IPS-NIHi7 (cell line): Measurements from ENCODE around the gene NEUROG1.
A peak's percentile ranks its signal among the peaks of the same experiment; 100 is the strongest.

Experiments used
- DNase-seq: peaks from one replicate; pipeline ENCODE4 v3.0.0; 2012; ENCODE audit warnings: mixed read lengths; ENCODE audit errors: extremely low spot score

NEUROG1 gene, protein sequence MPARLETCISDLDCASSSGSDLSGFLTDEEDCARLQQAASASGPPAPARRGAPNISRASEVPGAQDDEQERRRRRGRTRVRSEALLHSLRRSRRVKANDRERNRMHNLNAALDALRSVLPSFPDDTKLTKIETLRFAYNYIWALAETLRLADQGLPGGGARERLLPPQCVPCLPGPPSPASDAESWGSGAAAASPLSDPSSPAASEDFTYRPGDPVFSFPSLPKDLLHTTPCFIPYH

DNA sequence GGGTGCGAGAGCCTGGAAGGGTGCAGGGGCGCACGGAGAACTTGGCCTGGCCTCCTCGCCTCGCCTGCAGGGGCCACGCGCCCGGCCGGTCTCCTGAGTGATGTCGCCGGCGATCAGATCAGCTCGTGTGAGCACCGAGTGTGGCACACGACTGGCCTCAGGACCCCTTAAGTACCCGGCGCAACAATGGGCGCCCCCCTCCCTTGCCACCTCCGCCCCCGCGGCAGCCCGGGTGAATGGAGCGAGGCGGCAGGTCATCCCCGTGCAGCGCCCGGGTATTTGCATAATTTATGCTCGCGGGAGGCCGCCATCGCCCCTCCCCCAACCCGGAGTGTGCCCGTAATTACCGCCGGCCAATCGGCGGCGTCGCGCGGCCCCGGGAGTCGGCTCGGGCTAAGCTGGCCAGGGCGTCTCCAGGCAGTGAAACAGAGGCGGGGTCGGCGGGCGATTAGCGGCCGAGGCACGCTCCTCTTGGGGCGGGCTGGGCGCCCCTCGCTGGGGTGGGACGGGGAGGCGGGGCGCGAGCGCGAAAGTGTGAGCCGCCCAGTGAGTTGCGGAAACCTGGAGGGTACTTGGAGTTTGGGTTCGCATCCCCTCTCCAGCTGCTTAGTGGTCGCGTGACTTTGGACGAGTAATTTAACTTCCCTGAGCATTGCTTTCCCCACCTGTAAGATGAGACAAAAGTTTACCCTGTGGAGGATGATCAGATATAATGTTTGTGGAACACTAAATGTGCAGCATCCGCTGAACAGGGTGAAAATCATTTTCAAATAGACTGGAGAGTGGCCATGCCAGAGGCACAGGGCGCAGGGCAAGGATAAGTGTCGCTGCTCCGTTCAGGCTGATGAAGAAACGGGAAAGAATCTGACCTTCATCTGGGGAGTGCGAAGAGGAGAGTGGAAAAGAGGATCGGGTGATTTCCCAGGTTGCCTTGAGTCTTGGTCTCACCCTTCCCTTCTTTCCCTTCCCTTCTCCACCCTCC, at the start of gene NEUROG1:
TSS of gene NEUROG1 (minus strand) at position 145 of the 982 bp plus-strand sequence. CDS start 274 bp downstream, outside the sequence.
- peak; percentile 90 for DNase-seq

DNA sequence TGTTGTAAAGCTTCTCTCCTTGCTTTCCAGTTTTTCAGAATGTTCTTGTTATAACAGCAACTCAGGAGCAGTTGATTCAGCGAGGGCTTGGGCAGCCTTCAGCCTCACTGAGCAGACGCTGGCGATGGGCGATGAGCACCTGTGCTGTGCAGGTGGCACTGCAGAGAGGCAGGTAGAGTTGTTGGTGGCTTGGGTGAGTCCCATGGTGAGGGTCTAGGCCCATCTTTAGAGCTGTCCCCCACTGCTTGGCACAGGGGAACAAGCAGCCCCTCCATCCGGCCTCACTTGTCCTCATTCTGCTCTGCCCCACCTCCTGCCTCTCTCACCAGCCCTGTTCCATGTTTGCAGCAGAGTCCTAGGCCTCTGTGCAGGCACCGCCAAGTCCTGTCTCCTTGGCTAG, 49.2 kb upstream of the NEUROG1 start:
- DNase-seq: no peak

DNA sequence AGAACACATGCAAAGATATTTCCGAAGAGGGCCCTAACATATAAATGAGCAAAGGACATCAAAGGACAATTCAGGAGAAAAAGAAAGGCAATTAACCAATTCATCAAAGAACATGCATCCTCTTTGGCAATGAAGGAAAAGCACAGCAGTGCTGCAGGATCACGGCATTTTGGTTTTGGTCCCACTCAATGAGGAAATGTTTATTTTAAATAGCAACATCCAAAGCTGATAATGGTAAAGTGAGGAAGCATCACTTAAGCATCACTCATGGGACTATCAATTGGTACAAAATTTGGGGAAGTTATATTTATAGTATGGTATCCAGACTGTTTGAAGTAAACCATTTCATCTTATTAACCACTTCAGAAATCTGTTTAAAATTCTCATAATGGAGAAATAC, 48.5 kb upstream of the NEUROG1 start:
- DNase-seq: no peak

DNA sequence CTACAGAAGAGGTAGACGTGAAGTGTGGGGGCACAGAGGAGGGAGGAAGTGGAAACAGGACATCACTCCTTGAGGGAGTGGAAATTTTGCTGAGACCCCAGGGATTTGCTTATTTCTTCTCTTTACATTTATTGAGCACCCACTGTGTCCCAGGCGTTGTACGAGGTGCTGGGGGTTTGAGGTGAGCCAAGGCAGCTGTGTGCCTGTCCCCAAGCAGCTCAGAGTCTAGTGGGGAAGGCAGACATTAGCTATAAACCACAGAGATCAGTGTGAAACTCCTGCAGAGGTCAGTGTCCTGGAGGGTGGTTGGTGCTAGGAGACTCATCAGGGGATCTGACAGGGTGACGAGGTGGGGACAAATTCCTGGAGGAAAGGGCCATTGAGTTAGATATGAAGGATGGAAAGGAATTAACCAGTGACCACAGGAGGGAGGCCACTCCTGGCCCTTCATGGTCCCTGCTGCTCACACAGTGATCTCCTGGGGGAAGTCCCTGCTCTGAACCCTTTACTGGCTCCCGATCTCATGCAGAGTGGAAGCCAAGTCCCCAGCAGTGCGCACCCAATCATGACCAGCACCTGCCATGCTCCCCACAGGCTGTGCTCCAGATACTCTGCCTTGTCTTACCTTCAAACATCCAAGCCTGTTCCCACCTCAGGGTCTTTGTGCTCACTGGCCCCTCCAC, 46.5 kb upstream of the NEUROG1 start:
- no peak for DNase-seq

DNA sequence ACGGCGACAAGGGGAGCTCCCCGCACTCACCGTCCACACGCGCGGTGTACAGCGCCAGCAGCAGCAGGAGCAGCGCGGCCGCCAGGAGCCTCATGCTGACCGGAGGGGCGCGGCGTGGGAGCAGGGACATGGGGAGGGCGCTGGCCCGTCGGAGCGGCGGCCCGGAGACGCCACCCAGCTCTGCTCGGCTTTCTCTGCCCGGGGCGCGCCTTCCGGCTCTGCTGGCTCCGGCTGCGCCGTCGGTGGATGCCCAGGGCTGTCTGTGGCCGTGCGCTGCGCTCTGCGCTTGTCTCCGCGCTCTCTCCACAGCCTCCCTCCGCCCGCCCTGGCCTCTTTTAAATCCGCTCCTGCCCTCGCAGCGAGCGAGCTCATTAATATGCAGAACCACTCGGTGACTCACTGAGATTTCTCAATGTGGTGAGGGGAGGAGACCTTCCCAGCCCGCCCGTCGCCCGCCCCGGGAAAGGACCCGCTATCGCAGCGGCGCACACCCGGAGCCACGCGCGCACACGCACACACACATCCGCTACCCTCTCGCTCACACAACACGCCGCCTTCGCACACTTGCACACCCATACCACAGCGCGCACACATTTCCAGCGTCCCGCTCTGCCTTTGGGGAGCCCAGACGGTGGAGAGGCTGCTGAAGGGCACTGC, 43.0 kb upstream of the NEUROG1 start, which contains the start of gene CXCL14:
TSS of gene CXCL14 (minus strand) at position 307 of the 657 bp plus-strand sequence. CDS start at position 94, 213 bp downstream.
- DNase-seq: peak; percentile 80

DNA sequence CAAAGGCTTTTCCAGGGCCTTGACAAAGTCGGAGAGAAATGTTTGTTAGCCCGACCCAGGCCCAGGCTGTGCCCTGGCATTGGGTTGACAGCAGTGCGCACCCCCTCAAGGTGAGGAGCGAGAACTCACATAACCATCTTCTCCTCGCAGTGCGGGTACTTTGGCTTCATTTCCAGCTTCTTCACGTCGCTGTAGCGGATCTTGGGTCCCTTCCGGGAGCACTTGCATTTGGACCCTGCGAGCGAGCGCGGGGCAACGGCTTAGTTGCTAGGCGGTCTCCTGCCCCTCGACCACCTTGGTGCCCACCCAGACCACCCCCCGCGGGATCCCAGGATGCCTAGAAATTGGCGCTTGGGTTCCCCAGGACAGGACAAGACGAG, 42.5 kb upstream of the NEUROG1 start:
- no peak for DNase-seq

DNA sequence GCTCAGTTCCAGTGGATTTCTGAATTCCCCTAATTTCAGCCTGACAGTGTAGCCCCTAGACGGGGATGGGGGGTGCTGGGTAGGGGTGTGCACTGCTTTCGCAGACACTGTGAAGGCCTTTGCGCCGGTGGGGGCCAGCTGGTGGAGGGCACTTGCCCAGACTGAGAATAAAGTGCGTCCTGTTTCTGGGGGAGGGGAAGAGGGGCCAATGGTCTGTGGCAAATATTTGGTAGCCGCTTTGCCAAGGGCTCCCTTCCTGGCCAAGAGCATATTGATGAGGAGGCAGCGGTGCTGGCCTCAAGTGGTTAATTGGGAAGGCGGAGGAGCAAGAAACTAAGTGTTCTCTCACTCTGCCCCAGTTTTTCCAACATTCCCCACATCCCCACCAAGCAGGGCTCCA, 41.7 kb upstream of the NEUROG1 start:
- DNase-seq: no peak

DNA sequence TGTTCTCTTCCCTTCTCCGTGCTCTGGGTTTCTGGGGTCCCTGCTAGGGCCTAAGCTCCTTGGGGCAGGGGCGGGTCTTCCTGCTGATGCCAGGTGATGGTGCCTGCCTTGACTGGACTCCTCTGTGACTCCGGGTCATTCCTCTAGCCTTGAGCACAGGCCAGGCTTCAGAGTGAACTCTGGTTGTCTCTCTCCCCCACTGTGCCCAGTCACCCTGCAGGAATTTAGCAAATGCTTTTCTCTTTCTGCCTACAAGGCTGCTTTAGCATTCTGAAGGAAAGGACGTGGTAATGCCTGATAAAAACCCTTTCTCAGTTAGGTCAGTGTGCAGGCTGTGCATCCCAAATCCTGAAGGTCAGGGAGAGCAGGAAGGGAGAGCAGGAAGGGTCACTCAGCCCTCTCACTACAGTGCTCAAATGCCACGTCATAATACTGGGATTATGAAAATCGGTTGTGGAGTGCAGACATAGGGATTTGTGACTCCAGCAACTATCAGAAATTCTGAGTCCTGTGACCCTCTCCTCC, 40.4 kb upstream of the NEUROG1 start:
- DNase-seq: peak; percentile 33

DNA sequence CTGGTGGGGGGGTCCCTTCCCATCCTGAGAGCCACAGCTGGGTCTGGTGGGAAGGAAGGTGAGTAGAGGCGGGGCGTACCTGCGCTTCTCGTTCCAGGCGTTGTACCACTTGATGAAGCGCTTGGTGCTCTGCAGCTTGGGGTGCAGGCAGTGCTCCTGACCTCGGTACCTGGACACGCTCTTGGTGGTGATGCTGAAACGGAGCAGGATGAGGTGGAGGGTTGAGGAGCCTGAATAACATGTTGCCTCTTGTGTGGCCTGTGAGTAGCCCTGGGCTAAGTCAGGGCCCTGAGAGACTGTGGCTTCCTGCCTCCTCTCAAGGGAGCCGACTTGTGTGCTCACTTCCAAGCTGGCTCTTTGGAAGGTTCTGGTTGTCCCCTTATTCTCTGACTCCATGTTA, 38.7 kb upstream of the NEUROG1 start:
- no peak for DNase-seq

DNA sequence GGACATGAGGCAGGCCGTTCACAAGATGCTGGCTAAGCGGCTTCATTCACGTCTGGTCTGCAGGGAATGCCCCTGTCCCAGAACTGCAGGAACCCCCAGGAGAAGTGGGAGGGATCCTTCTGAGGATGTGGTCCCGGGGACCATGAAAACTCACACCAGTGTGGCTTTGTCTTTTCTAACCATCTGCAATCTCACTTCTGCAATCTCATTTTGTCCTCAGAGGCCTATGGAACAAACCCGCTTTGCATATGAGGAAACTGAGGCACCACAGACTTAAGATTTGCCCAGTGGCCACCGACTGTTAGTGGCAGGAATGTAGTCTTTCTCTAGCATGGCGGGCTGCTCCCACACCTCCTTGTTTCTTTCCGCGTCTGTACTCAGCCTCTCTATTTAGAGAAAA, 36.1 kb upstream of the NEUROG1 start:
- no peak for DNase-seq

DNA sequence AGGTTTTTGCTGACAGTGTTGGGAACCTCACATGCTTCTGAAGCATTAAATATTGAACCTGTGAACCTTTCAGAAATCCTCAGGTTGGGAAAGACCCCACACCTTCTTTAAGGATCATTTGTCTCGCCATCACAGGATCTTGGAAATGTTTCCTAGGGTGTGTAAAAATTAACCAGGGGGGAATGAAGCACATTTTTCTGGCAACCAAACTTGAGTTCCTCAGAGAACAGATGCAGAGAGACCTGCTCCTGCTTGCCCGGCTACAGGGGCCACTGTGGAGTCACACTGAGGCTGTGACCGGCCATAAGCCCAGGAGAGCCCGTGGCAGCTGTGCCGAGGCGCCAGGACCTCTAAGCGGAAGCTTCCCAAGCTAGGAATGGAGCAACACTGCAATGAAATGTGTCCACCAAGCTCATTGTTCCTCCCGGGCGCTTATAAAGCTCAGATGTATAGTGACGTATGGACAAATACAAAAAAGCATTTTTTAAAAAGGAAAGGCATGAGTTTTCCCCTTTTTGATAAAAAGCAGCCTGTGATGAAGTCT, 35.4 kb upstream of the NEUROG1 start:
- no peak for DNase-seq

DNA sequence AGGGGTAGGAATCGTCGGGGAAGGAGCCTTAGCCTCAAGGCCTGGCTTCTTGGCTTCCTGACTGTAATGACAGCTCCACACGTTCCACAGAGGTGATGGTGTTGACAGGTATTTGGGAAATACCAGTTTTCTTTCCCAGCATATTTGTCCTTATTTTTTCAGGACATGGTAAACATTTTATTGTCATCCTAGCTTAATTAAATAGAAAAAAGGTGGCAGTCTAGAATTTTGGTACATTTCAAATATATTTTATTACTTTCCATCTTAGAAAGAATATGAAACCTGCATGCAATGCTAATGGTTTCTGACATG, 34.6 kb upstream of the NEUROG1 start:
- DNase-seq: no peak

DNA sequence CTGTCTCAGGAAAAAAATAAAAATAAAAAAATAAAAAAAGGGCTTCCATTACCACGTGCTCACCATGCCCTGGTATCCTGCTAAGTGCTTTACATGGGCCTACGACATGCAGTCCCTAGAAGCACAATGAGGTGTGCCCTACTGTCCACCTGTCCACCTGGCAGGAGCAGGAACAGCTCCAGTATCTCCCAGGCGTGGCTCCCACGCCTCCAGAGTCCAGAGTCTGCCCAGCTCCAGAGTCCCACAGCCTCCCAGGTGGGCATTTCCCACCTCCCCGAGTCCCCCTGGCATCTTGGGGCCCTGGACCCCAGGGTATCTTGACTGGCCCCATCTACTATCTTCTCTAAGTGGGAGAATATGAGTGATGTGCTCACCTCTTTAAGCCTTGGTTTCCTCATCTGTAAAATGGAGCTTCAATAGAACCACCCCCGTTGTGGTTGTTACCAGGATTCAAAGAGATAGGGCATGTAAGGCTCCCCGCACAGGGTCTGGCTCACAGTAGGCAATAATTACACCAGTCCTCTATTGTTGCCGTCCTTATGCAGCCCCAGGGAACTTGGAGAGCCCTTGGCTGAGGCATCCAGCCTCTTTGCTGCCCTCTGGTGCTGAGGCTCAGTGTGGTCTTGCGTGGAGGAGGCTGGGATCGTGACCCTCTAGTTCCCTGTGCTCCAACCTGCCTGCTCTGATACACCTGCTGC, 34.1 kb upstream of the NEUROG1 start:
- DNase-seq: peak; percentile 74

DNA sequence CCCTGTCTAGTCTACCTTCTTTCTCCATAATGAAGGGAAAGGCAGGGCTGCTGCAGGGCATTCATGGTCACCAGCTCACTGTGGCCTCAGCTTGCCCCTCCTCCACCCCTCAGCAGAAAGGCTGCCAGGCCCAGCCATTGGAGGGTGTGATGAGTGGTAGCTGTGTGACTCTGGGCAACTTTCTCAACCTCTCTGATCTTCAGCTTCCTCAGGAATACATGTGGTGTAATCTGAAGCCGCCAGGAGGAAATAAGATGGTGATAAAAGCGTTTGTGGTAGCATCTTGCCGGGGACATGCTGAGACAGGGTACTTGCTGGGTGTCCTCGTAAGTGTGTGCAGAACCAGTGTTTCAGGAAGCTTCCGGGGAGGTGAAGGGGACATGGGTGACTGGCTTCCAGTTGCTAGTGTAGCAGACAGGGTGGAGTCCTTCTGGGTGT, 33.2 kb upstream of the NEUROG1 start:
- DNase-seq: no peak

DNA sequence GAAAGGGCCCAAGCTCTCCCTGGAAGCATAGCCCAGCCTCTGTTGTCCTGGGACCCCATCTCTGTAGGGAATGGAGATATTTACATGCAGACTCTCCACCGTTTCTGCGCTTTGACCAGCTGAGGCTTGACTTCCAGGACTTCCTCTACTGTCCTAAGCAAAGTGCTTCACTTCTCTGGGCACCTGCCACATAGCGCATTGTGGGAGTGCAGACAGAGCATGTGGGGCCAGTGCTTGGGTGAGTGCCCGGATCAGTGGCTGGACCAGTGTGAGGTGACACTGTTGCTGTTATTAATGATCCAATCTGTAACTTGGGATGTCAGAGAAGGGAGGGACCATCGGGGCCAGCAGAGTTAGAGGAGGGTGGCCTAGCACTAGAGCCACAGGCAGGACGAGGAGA, 32.5 kb upstream of the NEUROG1 start:
- no peak for DNase-seq

DNA sequence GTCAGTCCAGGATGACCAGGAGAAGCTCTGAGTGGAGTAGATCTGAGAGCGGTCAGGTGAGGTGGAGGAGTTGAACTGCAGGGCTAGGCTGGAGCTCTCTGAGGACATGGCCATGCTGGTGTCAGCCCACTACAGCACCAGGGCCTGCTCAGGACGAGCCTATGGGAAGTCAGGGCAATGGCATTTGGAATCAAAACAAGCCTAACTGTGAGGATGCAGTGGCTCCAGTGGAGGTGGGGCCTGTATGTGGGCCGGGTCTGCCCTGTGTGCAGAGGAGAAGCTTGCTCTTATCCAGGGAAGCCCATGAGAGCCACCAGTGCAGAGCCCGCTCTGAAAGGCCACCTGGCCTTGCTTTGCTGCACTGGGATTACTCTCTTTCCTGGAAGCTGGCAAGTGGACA, 31.9 kb upstream of the NEUROG1 start:
- DNase-seq: no peak

DNA sequence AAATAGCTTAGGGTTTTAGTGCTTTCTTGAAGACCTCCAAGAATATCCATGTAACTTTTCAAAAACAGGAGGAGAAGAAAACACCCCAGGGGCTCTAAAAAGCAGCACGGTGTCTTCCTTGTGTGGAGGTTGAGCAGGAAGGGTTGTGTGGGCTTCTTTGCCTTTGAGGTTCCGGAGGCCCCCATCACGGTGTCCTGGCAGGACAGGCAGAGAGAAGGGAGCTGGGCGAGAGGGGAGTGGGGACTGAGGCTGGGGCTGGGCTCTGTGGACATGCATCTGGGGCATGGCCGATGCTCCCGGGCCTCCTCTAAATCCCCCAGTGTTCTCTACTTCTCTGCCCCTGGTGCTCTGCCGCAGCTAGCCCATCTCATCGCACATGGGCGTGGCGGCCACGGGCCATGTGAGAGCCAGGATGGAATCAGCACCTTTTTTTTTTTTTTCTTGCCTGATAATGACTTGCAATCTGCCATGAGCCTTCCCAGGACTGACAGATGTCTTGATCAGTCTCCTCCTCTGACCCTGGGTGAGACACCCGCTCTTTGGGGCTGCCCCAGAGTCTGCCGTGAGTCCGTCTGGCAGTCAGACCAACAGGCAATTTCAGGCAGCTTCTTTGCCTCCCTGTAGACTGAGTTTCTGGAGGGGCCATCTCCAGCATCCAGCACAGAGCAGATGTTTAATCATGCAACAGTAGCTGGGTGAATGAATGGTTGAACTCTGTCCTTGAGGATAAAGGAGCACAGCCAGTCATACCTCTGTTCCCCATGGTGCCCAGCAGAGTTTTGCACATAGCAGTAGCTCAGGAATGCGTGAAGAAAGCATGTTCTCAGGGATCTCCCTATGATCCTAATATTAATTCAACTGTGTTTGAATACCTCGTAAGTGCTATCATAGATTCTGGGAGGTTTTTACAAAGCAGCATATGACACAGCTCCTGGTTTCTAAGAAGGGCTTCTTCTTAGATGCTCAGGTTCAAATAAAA, 30.9 kb upstream of the NEUROG1 start:
- DNase-seq: no peak

DNA sequence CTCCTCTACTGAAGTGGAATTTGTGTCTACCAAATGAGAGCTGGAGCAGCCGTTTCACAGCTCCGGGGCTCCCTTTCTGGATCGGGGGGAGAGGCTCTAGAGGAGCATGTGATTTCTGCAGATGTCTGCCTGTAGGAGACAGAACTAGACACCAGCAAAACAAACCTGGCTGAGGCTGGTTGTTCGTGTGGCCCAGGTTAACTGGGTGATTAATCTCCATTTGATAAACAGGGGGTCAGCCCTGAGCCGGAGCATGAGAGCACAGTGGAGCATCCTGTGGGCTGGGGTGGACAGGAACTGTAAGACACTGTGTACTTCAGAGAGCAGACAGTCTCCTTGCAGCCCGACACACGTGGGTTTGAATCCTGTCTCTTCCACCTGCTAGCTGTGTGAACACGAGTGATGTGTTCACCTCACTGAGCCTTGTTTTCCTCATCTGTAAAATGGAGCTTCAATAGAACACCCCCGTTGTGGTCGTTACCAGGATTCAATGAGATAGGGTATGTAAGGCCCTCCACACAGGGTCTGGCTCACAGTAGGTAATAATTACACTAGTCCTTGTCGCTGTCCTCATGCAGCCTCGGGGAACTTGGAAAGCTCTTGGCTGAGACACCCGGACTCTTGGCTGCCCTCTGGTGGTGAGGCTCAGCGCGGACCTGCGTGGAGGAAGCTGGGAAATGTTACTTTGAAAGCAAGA, 30.1 kb upstream of the NEUROG1 start:
- DNase-seq: peak; percentile 70

DNA sequence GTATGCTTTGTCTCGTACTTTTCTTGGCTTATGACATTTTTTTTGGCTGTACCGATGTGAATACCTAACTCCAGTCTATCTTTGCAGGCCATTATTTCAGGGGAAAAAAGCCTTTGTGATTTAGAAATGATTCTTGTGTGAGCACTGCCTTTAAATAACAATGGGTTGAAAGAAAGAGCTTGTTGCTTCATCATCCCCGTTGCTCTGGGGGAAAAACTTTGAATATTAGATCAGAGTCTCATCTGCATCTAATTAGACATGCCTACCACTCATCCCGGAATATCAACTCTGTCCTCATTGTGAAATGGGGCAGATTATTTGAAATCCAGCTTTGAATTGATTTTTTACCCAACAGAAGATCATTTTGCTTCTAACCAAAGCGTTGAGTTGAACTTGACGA, 29.5 kb upstream of the NEUROG1 start:
- no peak for DNase-seq
